HepG2 (cell line): ENCODE data around the gene SLC2A13. TPM values are rescaled to one million over a fixed set of nuclear protein-coding genes. Genes with fewer than 3 reads are reported as not detected.

Source experiments
- ATAC-seq: fragments of 200-7000 bp; cut with Tn5 transposase; 3 replicates; pipeline ENCODE4 v1.9.1; 2020; ENCODE audit warnings: mild to moderate bottlenecking, moderate library complexity
- BruUV-seq: library from RNA; stranded (reverse); fragments of 400-500 nt; replicated peaks from 2 replicates; lab custom pipeline; 2021; lab: Mats Ljungman, UMichigan
- CTCF ChIA-PET: fragments of 300-600 bp; formaldehyde crosslinking; extraction: SDS; loops from one replicate; lab custom pipeline; 2021; ENCODE audit warnings: low total read pairs, inconsistent platforms, low intra/inter-chr PET ratio; lab: Yijun Ruan, JAX
- POLR2A ChIA-PET: fragments of 350-600 bp; sonication (Branson Sonifier 250); formaldehyde crosslinking; loops from one replicate; lab custom pipeline; 2020; ENCODE audit warnings: antibody characterized with exemption, inconsistent platforms; lab: Yijun Ruan, JAX
- DNase-seq: peaks from one replicate; pipeline ENCODE4 v3.0.0-alpha.2; 2015; ENCODE audit warnings: low spot score
- FAIRE-seq: peaks from 3 replicates; lab custom pipeline; 2011; peaks lifted over from hg19 to GRCh38; lab: Jason Lieb, UNC
- H2AFZ ChIP-seq: one replicate; pipeline ENCODE4 v1.6.1; 2011; ENCODE audit warnings: low read length, inconsistent platforms
- H3K27ac ChIP-seq: fragments of 300-600 bp; 3 replicates; pipeline ENCODE4 v1.8.0; 2011; ENCODE audit warnings: mixed run types, mild to moderate bottlenecking, mixed read lengths, low read length, inconsistent platforms; ENCODE audit not compliant: insufficient read depth; ENCODE audit errors: extremely low read length
- H3K27me3 ChIP-seq, 2 experiments: fragments of 200-600 bp in 1 of 2; 2 replicates in 1 of 2; 3 replicates in 1 of 2; pipeline versions ENCODE4 v1.6.0 to v1.8.0; 2011; ENCODE audit warnings: low read length in 2 of 2, mild to moderate bottlenecking in 2 of 2, moderate library complexity in 2 of 2, inconsistent platforms in 1 of 2; ENCODE audit not compliant: insufficient read depth in 2 of 2, control insufficient read depth in 1 of 2
- H3K36me3 ChIP-seq, 2 experiments: fragments of 200-600 bp in 1 of 2; replicated peaks in 1 of 2; 2 replicates in 1 of 2; 3 replicates in 1 of 2; pipeline versions ENCODE4 v1.5.1 to v1.8.0; 2011; ENCODE audit warnings: low read length in 2 of 2, inconsistent platforms in 1 of 2; ENCODE audit not compliant: insufficient read depth in 2 of 2, control insufficient read depth in 1 of 2
- H3K4me1 ChIP-seq: 2 replicates; pipeline ENCODE4 v1.5.1; 2012; ENCODE audit warnings: low read length, inconsistent platforms; ENCODE audit not compliant: insufficient read depth
- H3K4me2 ChIP-seq: 2 replicates; pipeline ENCODE4 v1.6.0; 2011; ENCODE audit warnings: low read depth, low read length, inconsistent platforms
- H3K4me3 ChIP-seq, 3 experiments: fragments of 200-600 bp in 1 of 3; sonication (generic), shearing (Covaris generic) in 1 of 3; replicated peaks in 1 of 3; 2 replicates each; pipeline ENCODE4 v1.5.1; 2011 to 2016; ENCODE audit warnings: low read length in 3 of 3, inconsistent platforms in 2 of 3, low read depth in 2 of 3, mild to moderate bottlenecking in 2 of 3, control low read depth in 1 of 3, mixed read lengths in 1 of 3; ENCODE audit not compliant: insufficient read depth in 1 of 3
- H3K79me2 ChIP-seq: one replicate; pipeline ENCODE4 v1.6.1; 2011; ENCODE audit warnings: low read length, inconsistent platforms; ENCODE audit not compliant: insufficient read depth
- H3K9ac ChIP-seq: 2 replicates; pipeline ENCODE4 v1.6.0; 2011; ENCODE audit warnings: mild to moderate bottlenecking, low read depth, low read length, inconsistent platforms; ENCODE audit not compliant: insufficient read depth
- H3K9me3 ChIP-seq: 2 replicates; pipeline ENCODE4 v1.5.1; 2012; ENCODE audit warnings: mild to moderate bottlenecking, low read length
- H4K20me1 ChIP-seq: 2 replicates; pipeline ENCODE4 v1.6.0; 2011; ENCODE audit warnings: inconsistent platforms, mild to moderate bottlenecking, low read length, moderate library complexity; ENCODE audit not compliant: insufficient read depth
- HCFC1 ChIP-seq: fragments of 150-350 bp; IDR thresholded peaks from 2 replicates; pipeline ENCODE4 v1.6.1; 2014; ENCODE audit warnings: low read depth, low read length
- MTF2 ChIP-seq: sonication (generic); formaldehyde crosslinking; IDR thresholded peaks from 2 replicates; pipeline ENCODE4 v1.5.0; 2020; ENCODE audit warnings: missing genetic modification reagents, borderline replicate concordance
- NFYC ChIP-seq: IDR thresholded peaks from 2 replicates; pipeline ENCODE4 v1.6.1; 2016; ENCODE audit warnings: missing genetic modification reagents, missing compliant biosample characterization
- SNAI1 ChIP-seq: sonication (generic); formaldehyde crosslinking; IDR thresholded peaks from 2 replicates; pipeline ENCODE4 v1.5.0; 2020; ENCODE audit warnings: mild to moderate bottlenecking, missing genetic modification reagents, borderline replicate concordance
- YEATS2 ChIP-seq: sonication (generic); formaldehyde crosslinking; IDR thresholded peaks from 2 replicates; pipeline ENCODE4 v1.4.0; 2020; ENCODE audit warnings: missing genetic modification reagents, borderline replicate concordance
- ZNF629 ChIP-seq: sonication (generic); formaldehyde crosslinking; conservative IDR thresholded peaks from 2 replicates; pipeline ENCODE4 v1.5.0; 2020; ENCODE audit warnings: missing genetic modification reagents
- ZNF772 ChIP-seq: sonication (generic); formaldehyde crosslinking; IDR thresholded peaks from 2 replicates; pipeline ENCODE4 v1.5.0; 2020; ENCODE audit warnings: mild to moderate bottlenecking, missing genetic modification reagents
- ZNF776 ChIP-seq: sonication (generic); formaldehyde crosslinking; IDR thresholded peaks from 2 replicates; pipeline ENCODE4 v1.4.0; 2020; ENCODE audit warnings: mild to moderate bottlenecking, missing genetic modification reagents
- ZNF780A ChIP-seq: sonication (generic); formaldehyde crosslinking; IDR thresholded peaks from 2 replicates; pipeline ENCODE4 v1.8.0; 2022; ENCODE audit warnings: mild to moderate bottlenecking, missing genetic modification reagents, moderate library complexity
- ZNF839 ChIP-seq: sonication (generic); formaldehyde crosslinking; IDR thresholded peaks from 2 replicates; pipeline ENCODE4 v1.4.0; 2020; ENCODE audit warnings: missing genetic modification reagents, mild to moderate bottlenecking, borderline replicate concordance
- ZNF891 ChIP-seq: sonication (generic); formaldehyde crosslinking; IDR thresholded peaks from 2 replicates; pipeline ENCODE4 v1.5.0; 2020; ENCODE audit warnings: mild to moderate bottlenecking, missing genetic modification reagents
- WGBS: methylation state at CpG from one replicate; pipeline ENCODE4 v1.1.6; 2017; ENCODE audit warnings: low lambda C conversion rate; 5-methylcytosine and 5-hydroxymethylcytosine counted together
- in situ Hi-C: cut with HindIII; loops from 2 replicates; pipeline ENCODE4 v1.10.0; 2017; ENCODE audit warnings: low pct_unique_long_range_greater_than_20kb; ENCODE audit not compliant: extremely low pct_ligation_motif_present
- intact Hi-C: fragments of 100-400 bp; cut with micrococcal nuclease; formaldehyde crosslinking; loops from one replicate; pipeline ENCODE4 v1.10.0; 2022; ENCODE audit not compliant: unreplicated experiment
- polyA plus RNA-seq, 8 experiments: library from polyadenylated mRNA; depleted of rRNA in 3 of 8; stranded (reverse) in 7 of 8; unstranded in 1 of 8; fragments of >200 nt; fragmentation: Illumina TruSeq in 4 of 8; extraction: Trizol in 4 of 8; gene quantifications; 2 replicates each; pipeline versions ENCODE4 v1.2.1 to v1.2.3, GENCODE V29; 2011 to 2016; ENCODE audit warnings: low read depth in 4 of 8, missing spikeins in 1 of 8, mixed read lengths in 1 of 8; ENCODE audit not compliant: insufficient read depth in 1 of 8
- total RNA-seq, 5 experiments: library from RNA; depleted of rRNA; stranded (reverse); fragments of >200 nt; fragmentation: Illumina TruSeq; extraction: Trizol; gene quantifications; 2 replicates each; pipeline ENCODE4 v1.2.3, GENCODE V29; 2016; ENCODE audit warnings: low read depth in 1 of 5
- TF ChIP-seq, protein P1 (sequence below): sonication (generic); formaldehyde crosslinking; IDR thresholded peaks from 2 replicates; pipeline ENCODE4 v1.4.0; 2020; ENCODE audit warnings: missing genetic modification reagents, borderline replicate concordance
- TF ChIP-seq, protein P2 (sequence below): sonication (generic); formaldehyde crosslinking; IDR thresholded peaks from 2 replicates; pipeline ENCODE4 v1.5.1; 2020; ENCODE audit warnings: mild to moderate bottlenecking, missing genetic modification reagents, borderline replicate concordance
- TF ChIP-seq, protein P3 (sequence below): IDR thresholded peaks from 2 replicates; pipeline ENCODE4 v1.6.1; 2016; ENCODE audit warnings: low read depth
- TF ChIP-seq, protein P4 (sequence below): sonication (generic); formaldehyde crosslinking; IDR thresholded peaks from 2 replicates; pipeline ENCODE4 v1.5.0; 2020; ENCODE audit warnings: missing genetic modification reagents, mild to moderate bottlenecking, borderline replicate concordance
- TF ChIP-seq, protein P5 (sequence below): sonication (generic); formaldehyde crosslinking; IDR thresholded peaks from 2 replicates; pipeline ENCODE4 v1.5.1; 2020; ENCODE audit warnings: mild to moderate bottlenecking, moderate library complexity, missing genetic modification reagents

Gene SLC2A13
- total and polyA plus RNA-seq, 2 of the 13 experiments (the other 11 are each of a cell fraction or from before 2014, with no cell fraction given), result 5.5 to 6.0 TPM

DNA sequence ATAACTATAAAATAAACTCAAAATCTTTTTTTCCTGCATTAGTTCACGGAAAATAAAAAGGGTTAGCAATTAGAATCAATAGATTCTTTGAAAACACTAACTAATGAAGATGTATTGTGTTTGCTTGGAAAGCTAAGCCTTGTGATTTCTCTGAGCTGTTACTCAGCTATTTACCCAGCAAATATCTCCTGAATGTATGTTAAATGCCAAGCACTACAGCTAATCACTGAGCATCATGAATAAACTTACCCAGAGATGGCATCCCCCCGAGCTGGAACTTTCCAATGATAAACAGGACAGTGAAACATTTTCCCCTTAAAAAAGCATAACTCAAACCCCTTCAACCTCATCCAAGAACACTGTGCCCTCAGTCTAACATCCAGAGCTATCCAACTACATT, 71.2 kb downstream of the SLC2A13 start:
- no peak overlapping the region for H3K27ac ChIP-seq
- no peak overlapping the region for H3K4me2 ChIP-seq
- no peaks in the 10 kb centered on the region for H4K20me1 ChIP-seq
- FAIRE-seq, result no peak
- no TSS peak for BruUV-seq
- no peak for DNase-seq
- ATAC-seq, result no peak
- POLR2A ChIA-PET, result no interaction called here
- no peaks in the 10 kb centered on the region for H3K36me3 ChIP-seq
- no peaks in the 10 kb centered on the region for H3K4me1 ChIP-seq
- 30% methylated on average over 2 of the region's 2 CpGs for WGBS
- H3K9me3 ChIP-seq, result no peaks in the 10 kb centered on the region
- intact Hi-C loops (no loop called here), in situ Hi-C loops (no loop called here)
- H3K27me3 ChIP-seq, result no peaks in the 10 kb centered on the region
- no peak overlapping the region for H3K4me3 ChIP-seq
- no peaks in the 10 kb centered on the region for H3K79me2 ChIP-seq
- H3K9ac ChIP-seq, result no peak overlapping the region
- no peak overlapping the region for H2AFZ ChIP-seq
- CTCF ChIA-PET, result no interaction called here
- no peak for TF ChIP-seq YEATS2 (CRISPR knock-in tag)
- no peak for TF ChIP-seq ZNF776 (CRISPR knock-in tag)
- TF ChIP-seq, protein P1, sequence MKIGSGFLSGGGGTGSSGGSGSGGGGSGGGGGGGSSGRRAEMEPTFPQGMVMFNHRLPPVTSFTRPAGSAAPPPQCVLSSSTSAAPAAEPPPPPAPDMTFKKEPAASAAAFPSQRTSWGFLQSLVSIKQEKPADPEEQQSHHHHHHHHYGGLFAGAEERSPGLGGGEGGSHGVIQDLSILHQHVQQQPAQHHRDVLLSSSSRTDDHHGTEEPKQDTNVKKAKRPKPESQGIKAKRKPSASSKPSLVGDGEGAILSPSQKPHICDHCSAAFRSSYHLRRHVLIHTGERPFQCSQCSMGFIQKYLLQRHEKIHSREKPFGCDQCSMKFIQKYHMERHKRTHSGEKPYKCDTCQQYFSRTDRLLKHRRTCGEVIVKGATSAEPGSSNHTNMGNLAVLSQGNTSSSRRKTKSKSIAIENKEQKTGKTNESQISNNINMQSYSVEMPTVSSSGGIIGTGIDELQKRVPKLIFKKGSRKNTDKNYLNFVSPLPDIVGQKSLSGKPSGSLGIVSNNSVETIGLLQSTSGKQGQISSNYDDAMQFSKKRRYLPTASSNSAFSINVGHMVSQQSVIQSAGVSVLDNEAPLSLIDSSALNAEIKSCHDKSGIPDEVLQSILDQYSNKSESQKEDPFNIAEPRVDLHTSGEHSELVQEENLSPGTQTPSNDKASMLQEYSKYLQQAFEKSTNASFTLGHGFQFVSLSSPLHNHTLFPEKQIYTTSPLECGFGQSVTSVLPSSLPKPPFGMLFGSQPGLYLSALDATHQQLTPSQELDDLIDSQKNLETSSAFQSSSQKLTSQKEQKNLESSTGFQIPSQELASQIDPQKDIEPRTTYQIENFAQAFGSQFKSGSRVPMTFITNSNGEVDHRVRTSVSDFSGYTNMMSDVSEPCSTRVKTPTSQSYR, result no peak
- no peak for TF ChIP-seq ZNF891 (CRISPR knock-in tag)
- TF ChIP-seq ZNF780A (CRISPR knock-in tag), result no peak
- no peak for TF ChIP-seq MTF2 (CRISPR knock-in tag)
- TF ChIP-seq, protein P2, sequence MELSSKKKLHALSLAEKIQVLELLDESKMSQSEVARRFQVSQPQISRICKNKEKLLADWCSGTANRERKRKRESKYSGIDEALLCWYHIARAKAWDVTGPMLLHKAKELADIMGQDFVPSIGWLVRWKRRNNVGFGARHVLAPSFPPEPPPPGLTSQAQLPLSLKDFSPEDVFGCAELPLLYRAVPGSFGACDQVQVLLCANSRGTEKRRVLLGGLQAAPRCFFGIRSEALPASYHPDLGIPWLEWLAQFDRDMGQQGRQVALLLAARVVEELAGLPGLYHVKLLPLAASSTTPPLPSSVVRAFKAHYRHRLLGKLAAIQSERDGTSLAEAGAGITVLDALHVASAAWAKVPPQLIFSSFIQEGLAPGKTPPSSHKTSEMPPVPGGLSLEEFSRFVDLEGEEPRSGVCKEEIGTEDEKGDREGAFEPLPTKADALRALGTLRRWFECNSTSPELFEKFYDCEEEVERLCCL (CRISPR knock-in tag), result no peak
- no peak for TF ChIP-seq ZNF772 (CRISPR knock-in tag)
- TF ChIP-seq HCFC1, result no peak
- TF ChIP-seq NFYC (CRISPR knock-in tag), result no peak
- TF ChIP-seq SNAI1 (CRISPR knock-in tag), result no peak
- TF ChIP-seq, protein P3, sequence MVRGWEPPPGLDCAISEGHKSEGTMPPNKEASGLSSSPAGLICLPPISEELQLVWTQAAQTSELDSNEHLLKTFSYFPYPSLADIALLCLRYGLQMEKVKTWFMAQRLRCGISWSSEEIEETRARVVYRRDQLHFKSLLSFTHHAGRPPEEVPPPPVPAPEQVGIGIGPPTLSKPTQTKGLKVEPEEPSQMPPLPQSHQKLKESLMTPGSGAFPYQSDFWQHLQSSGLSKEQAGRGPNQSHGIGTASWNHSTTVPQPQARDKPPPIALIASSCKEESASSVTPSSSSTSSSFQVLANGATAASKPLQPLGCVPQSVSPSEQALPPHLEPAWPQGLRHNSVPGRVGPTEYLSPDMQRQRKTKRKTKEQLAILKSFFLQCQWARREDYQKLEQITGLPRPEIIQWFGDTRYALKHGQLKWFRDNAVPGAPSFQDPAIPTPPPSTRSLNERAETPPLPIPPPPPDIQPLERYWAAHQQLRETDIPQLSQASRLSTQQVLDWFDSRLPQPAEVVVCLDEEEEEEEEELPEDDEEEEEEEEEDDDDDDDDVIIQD (CRISPR knock-in tag), result no peak
- TF ChIP-seq ZNF629 (CRISPR knock-in tag), result no peak
- TF ChIP-seq, protein P4, sequence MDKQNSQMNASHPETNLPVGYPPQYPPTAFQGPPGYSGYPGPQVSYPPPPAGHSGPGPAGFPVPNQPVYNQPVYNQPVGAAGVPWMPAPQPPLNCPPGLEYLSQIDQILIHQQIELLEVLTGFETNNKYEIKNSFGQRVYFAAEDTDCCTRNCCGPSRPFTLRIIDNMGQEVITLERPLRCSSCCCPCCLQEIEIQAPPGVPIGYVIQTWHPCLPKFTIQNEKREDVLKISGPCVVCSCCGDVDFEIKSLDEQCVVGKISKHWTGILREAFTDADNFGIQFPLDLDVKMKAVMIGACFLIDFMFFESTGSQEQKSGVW (CRISPR knock-in tag), result no peak
- TF ChIP-seq ZNF839 (CRISPR knock-in tag), result no peak
- TF ChIP-seq, protein P5, sequence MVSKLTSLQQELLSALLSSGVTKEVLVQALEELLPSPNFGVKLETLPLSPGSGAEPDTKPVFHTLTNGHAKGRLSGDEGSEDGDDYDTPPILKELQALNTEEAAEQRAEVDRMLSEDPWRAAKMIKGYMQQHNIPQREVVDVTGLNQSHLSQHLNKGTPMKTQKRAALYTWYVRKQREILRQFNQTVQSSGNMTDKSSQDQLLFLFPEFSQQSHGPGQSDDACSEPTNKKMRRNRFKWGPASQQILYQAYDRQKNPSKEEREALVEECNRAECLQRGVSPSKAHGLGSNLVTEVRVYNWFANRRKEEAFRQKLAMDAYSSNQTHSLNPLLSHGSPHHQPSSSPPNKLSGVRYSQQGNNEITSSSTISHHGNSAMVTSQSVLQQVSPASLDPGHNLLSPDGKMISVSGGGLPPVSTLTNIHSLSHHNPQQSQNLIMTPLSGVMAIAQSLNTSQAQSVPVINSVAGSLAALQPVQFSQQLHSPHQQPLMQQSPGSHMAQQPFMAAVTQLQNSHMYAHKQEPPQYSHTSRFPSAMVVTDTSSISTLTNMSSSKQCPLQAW, result no peak
